ENCODE data around the gene ZNF667.
A peak's percentile ranks its signal among the peaks of the same experiment; 100 is the strongest.

The ZNF667 gene

DNA sequence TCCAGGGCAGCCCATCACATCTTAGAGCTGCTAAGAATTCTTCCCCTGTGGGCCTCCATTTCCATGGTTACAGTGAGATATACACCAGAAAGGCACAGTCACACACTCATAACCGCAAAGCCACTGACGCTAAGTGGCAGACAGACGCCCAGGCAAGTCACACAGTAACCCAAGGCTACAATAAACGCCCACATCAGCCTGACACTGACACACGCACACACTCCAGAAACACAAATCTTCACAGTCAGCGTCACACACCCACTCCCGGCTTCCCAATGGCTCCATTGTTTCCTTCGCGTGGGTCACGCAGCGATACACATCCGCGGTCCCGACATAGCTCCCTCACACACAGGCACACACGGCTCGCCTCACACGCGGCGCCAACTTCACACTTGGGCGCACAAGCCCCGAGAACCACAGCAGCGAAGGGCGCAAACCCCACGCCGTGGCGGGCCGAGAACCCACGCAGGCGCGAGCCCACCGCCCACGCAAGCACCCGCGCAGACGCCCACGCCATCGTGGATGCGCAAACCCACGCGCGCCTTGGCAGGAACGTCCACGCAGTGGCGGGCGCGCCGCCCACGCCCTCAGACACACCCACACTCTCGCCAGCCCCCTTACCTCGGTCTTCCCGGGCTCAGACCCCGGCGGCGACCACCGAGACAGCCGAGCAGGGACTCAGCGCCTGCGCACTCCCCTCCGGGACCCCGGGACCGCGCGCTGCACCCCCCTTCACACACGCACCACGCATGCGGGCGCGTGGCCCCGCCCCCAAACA, at the start of gene ZNF667:
Gene ZNF667 (minus strand): TSS at position 695 of the 778 bp plus-strand sequence. CDS start 14,975 bp downstream, outside the sequence.
- TF ChIP-seq, protein P1, sequence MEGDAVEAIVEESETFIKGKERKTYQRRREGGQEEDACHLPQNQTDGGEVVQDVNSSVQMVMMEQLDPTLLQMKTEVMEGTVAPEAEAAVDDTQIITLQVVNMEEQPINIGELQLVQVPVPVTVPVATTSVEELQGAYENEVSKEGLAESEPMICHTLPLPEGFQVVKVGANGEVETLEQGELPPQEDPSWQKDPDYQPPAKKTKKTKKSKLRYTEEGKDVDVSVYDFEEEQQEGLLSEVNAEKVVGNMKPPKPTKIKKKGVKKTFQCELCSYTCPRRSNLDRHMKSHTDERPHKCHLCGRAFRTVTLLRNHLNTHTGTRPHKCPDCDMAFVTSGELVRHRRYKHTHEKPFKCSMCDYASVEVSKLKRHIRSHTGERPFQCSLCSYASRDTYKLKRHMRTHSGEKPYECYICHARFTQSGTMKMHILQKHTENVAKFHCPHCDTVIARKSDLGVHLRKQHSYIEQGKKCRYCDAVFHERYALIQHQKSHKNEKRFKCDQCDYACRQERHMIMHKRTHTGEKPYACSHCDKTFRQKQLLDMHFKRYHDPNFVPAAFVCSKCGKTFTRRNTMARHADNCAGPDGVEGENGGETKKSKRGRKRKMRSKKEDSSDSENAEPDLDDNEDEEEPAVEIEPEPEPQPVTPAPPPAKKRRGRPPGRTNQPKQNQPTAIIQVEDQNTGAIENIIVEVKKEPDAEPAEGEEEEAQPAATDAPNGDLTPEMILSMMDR (IDR thresholded peaks at IDR 0.05; ENCODE audit: low read depth, low read length, missing control alignments) = no peak
- DNase-seq (ENCODE audit: low read depth) = no peak
- H3K4me3 ChIP-seq (ENCODE audit: low read depth, low read length) = peak within 1 kb of the TSS; percentile 80
- in situ Hi-C loops (cut with HindIII; ENCODE audit: low sequenced_read_pairs) = no loop called here

DNA sequence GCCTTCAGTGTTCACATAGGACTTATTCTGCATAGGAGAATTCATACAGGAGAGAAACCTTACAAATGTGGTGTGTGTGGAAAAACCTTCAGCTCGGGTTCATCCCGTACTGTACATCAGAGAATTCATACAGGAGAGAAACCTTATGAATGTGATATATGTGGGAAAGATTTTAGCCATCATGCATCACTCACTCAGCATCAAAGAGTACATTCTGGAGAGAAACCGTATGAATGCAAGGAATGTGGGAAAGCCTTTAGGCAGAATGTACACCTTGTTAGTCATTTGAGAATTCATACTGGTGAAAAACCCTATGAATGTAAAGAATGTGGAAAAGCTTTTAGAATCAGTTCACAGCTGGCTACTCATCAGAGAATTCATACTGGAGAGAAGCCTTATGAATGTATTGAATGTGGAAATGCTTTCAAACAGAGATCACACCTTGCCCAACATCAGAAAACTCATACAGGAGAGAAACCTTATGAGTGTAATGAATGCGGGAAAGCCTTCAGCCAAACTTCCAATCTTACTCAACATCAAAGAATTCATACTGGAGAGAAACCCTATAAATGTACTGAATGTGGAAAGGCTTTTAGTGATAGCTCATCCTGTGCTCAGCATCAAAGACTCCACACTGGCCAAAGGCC, 48.2 kb upstream of the ZNF667 start:
- no peak overlapping the region for H3K4me3 ChIP-seq (ENCODE audit: low read depth, low read length)
- no peak for DNase-seq (ENCODE audit: low read depth)
- in situ Hi-C loops (cut with HindIII; ENCODE audit: low sequenced_read_pairs) = no loop called here
- TF ChIP-seq, protein P1 (IDR thresholded peaks at IDR 0.05; ENCODE audit: low read depth, low read length, missing control alignments) = no peak

DNA sequence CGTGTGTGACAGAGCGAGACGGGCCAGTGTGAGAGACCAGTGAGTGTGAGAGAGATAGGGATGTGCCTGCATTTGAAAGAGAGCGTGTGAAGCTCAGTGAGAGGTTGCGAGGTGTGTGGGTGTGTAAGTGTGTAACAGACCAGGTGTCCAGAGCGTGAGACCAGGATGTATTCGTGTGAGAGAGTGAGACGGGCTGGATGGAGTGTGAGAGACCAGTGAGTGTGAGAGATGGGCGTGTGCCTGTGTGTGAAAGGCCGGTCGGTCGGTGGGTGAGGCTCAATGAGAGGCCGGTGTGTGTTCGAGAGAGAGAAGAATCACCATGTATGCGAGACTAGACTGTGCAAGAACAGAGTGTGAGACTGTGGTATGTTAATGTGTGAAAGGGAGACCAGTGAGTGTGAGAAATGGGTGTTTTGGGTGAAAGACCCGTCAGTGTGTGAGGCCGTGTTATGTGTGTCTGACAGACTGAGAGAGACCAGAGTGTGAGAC, 31.2 kb upstream of the ZNF667 start:
- in situ Hi-C loops (cut with HindIII; ENCODE audit: low sequenced_read_pairs) = no loop called here
- peak overlapping the region; percentile 59 for H3K4me3 ChIP-seq (ENCODE audit: low read depth, low read length)
- TF ChIP-seq, protein P1 (IDR thresholded peaks at IDR 0.05; ENCODE audit: low read depth, low read length, missing control alignments) = no peak
- DNase-seq (ENCODE audit: low read depth) = no peak

DNA sequence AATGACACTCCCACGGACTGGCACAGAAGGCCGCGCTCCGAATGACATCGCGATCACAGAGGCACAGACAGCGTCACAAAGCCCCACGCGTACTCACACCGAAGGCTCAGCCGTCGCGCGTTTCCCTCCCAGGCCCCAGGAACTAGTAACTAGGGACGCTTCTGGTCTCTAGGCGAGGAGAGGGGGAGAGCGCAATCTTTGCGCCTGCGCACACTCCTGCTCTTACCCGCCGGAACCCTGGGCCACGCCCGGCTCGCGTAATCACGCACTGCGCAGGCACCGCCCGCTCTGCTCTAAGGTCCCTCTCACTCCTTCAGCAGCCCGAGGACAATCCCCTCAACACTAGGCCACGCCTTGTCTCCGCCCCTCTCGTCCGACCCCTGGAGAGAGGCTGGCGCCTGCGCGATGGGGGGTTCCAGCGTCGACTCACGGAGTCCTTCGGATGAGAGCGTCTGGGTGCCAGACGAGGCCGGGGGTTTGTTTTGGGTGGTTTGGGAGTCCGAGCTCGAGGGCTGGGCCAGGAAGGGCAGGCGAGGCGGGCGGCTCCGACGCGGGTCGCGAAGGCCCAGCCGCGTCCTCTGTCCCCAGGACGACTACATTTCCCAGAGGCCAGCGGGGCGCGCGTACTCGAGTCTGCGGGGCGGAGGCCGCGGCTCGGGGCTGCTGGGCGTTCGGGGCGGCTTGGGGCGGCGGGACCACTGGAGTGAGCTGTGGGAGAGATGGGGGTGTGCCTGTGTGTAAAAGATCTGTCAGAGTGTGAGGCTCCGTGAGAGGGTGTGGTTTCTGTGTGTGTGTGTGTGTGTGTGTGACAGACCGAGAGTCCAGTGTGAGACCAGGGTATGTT, 30.5 kb upstream of the ZNF667 start, which contains the start of gene ZNF471:
Gene ZNF471 (plus strand): TSS at position 410 of the 844 bp plus-strand sequence. CDS start 3,717 bp downstream, outside the sequence.
- DNase-seq (ENCODE audit: low read depth) = peak; percentile 96
- TF ChIP-seq, protein P1 (IDR thresholded peaks at IDR 0.05; ENCODE audit: low read depth, low read length, missing control alignments) = no peak

DNA sequence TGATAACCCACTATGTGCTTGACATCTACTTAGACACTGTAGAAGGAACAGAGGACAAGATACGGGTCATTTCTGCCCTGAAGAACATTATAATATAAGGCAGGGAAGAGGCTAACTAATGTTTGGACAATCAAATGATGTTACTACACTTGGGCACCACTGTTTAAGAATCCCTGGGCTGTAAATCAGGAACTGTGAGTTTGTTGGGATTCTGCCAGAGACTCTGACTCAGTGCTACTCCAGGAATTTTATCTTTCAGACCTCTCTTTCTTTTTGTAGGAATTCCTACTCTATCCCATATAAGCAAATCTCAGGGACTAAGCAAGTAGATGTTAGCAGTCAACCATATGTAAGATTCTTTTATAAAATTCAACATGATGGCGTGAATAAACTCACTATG, 27.4 kb upstream of the ZNF667 start:
- DNase-seq (ENCODE audit: low read depth) = no peak
- in situ Hi-C loops (cut with HindIII; ENCODE audit: low sequenced_read_pairs) = no loop called here
- H3K4me3 ChIP-seq (ENCODE audit: low read depth, low read length) = no peak overlapping the region
- TF ChIP-seq, protein P1 (IDR thresholded peaks at IDR 0.05; ENCODE audit: low read depth, low read length, missing control alignments) = no peak

More for the DNA sequence above, 30.5 kb upstream of the ZNF667 start, which contains the start of gene ZNF471:
- in situ Hi-C loops (cut with HindIII; ENCODE audit: low sequenced_read_pairs) = no loop called here
- H3K4me3 ChIP-seq (ENCODE audit: low read depth, low read length) = peak within 1 kb of the TSS; percentile 59

DNA sequence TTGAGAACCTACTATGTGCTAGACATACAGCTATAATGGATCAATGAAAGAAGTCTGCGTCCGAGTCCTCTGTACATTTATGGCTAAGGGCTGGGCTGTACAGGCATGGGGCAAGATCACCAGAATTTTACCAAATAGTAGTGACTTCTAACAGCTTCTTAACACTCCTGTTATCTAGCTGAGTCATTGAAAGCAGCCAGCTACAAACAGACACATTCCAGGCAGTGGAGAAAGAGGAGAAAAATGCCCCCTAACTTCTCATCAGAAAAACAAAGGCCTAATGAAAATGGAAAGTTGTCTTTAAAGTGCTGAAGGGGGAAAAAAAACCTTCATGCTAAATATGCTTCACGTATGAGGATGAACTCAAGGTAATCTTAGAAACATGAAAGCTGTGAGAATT, 14.3 kb upstream of the ZNF667 start:
- no peak overlapping the region for H3K4me3 ChIP-seq (ENCODE audit: low read depth, low read length)
- DNase-seq (ENCODE audit: low read depth) = no peak
- TF ChIP-seq, protein P1 (IDR thresholded peaks at IDR 0.05; ENCODE audit: low read depth, low read length, missing control alignments) = no peak
- in situ Hi-C loops (cut with HindIII; ENCODE audit: low sequenced_read_pairs) = no loop called here
